ENCODE measurements around the gene MRPL1.

Gene MRPL1

DNA sequence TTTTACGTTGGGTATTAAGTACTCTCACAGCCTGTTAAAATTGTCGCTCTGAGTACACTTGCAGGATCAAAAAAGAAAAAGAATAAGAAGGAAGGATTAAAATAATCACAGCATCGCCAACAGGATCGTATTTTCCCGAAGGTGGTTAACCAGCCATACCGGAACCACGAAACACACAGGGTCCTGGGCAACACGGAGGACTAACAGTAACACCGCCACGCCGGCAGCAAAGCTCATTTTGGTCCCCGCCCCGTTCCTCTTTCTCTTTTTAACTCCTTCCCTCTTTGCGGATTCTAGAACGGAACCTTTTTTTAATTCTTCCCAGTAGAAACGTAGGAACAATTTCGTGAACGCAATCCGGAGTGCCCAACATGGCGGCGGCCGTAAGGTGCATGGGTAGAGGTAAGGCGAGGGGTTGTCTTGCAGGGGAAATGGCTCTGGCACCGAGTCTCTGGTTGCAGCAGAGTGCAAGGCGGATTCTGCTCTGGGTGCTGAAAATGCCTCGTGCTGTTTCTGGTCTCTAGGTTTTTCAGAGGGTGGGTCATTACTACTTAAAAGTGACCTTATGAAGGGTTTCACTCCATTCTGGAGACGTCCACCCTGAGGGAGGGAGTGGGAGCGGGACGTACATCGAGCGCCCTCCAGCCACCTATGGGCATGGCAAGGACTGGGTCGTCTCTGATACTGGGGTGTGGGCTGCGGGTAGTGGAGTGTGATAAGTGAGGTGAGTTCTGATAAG, at the start of gene MRPL1:
TSS of gene MRPL1 (plus strand) at position 353 of the 739 bp plus-strand sequence. CDS start at position 372, 19 bp downstream.
- peak within 1 kb of the TSS; percentile 94 for H3K4me3 ChIP-seq (ENCODE audit: low read depth, low read length)
- in situ Hi-C loops (cut with HindIII; ENCODE audit: low sequenced_read_pairs) = no loop called here
- TF ChIP-seq, protein P1, sequence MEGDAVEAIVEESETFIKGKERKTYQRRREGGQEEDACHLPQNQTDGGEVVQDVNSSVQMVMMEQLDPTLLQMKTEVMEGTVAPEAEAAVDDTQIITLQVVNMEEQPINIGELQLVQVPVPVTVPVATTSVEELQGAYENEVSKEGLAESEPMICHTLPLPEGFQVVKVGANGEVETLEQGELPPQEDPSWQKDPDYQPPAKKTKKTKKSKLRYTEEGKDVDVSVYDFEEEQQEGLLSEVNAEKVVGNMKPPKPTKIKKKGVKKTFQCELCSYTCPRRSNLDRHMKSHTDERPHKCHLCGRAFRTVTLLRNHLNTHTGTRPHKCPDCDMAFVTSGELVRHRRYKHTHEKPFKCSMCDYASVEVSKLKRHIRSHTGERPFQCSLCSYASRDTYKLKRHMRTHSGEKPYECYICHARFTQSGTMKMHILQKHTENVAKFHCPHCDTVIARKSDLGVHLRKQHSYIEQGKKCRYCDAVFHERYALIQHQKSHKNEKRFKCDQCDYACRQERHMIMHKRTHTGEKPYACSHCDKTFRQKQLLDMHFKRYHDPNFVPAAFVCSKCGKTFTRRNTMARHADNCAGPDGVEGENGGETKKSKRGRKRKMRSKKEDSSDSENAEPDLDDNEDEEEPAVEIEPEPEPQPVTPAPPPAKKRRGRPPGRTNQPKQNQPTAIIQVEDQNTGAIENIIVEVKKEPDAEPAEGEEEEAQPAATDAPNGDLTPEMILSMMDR (IDR thresholded peaks at IDR 0.05; ENCODE audit: low read depth, low read length) = no peak
- peak; percentile 97 for DNase-seq (ENCODE audit: low read depth, low spot score)

DNA sequence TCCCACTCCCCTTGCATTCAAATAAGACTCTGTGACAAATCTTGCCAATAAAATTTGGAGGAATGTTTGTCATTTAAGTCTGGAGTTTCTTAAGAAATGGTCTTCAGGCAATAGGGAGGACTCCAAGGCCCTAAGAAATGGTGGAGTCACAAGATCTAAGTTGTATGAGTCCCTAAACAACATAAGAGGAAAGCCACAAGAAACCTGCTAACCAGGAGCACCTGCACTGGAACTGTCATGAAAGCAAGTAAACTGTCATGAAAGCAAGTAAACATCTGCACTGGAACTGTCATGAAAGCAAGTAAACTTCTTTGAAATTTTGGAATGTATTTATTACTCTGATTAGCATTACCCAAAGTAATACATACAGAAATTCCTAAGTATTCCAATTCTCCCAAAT, 47.0 kb upstream of the MRPL1 start:
- no peak for DNase-seq (ENCODE audit: low read depth, low spot score)
- in situ Hi-C loops (cut with HindIII; ENCODE audit: low sequenced_read_pairs) = no loop called here
- no peak overlapping the region for H3K4me3 ChIP-seq (ENCODE audit: low read depth, low read length)
- TF ChIP-seq, protein P1 (IDR thresholded peaks at IDR 0.05; ENCODE audit: low read depth, low read length) = no peak

- no peak overlapping the region for H3K4me3 ChIP-seq (ENCODE audit: low read depth, low read length)
- DNase-seq (ENCODE audit: low read depth, low spot score) = no peak
- TF ChIP-seq, protein P1 (IDR thresholded peaks at IDR 0.05; ENCODE audit: low read depth, low read length) = no peak
- in situ Hi-C loops (cut with HindIII; ENCODE audit: low sequenced_read_pairs) = no loop called here
Measured at GRCh38 chr4:77816546-77816945, 46.1 kb upstream of the MRPL1 start.

- no peak for DNase-seq (ENCODE audit: low read depth, low spot score)
- TF ChIP-seq, protein P1 (IDR thresholded peaks at IDR 0.05; ENCODE audit: low read depth, low read length) = no peak
- in situ Hi-C loops (cut with HindIII; ENCODE audit: low sequenced_read_pairs) = no loop called here
- peak overlapping the region; percentile 79 for H3K4me3 ChIP-seq (ENCODE audit: low read depth, low read length)
Measured at GRCh38 chr4:77817304-77818072, 45.1 kb upstream of the MRPL1 start.

- peak overlapping the region; percentile 79 for H3K4me3 ChIP-seq (ENCODE audit: low read depth, low read length)
- DNase-seq (ENCODE audit: low read depth, low spot score) = peak; percentile 87
- in situ Hi-C loops (cut with HindIII; ENCODE audit: low sequenced_read_pairs) = no loop called here
- TF ChIP-seq, protein P1 (IDR thresholded peaks at IDR 0.05; ENCODE audit: low read depth, low read length) = peak; percentile 59
Measured at GRCh38 chr4:77818073-77818601, 44.5 kb upstream of the MRPL1 start.

GRCh38 chr4:77818602-77819403, 43.8 kb upstream of the MRPL1 start, which contains the start of gene CNOT6L:
Gene CNOT6L (minus strand): TSS chr4:77819368. CDS start chr4:77819308, 60 bp downstream.
- in situ Hi-C loops (cut with HindIII; ENCODE audit: low sequenced_read_pairs) = no loop called here
- H3K4me3 ChIP-seq (ENCODE audit: low read depth, low read length) = peak within 1 kb of the TSS; percentile 79
- TF ChIP-seq, protein P1 (IDR thresholded peaks at IDR 0.05; ENCODE audit: low read depth, low read length) = no peak
- peak; percentile 74 for DNase-seq (ENCODE audit: low read depth, low spot score)

All from astrocyte of the spinal cord (primary cell).